DMS114 treated with DMSO at 0.1 percent for 48 hours (cell line): ENCODE measurements around the gene ZDHHC18.

Source experiments
- DNase-seq: peaks from one replicate; lab custom pipeline; 2025; ENCODE audit not compliant: unreplicated experiment; lab: John Stamatoyannopoulos, UW

Gene ZDHHC18

GRCh38 chr1:26826261-26827105 is at the start of gene ZDHHC18:
TSS of gene ZDHHC18 (plus strand) at chr1:26826688. CDS start at chr1:26826805, 117 bp downstream.
- no peak for DNase-seq

GRCh38 chr1:26779098-26779668 is 47.3 kb upstream of the ZDHHC18 start:
- no peak for DNase-seq

- no peak for DNase-seq
These were observed 46.0 kb upstream of the ZDHHC18 start for GRCh38 chr1:26780344-26780957.

- DNase-seq = no peak
These were observed 45.2 kb upstream of the ZDHHC18 start for GRCh38 chr1:26781206-26781825.

GRCh38 chr1:26782521-26783212 is 43.8 kb upstream of the ZDHHC18 start:
- DNase-seq = no peak

GRCh38 chr1:26783646-26784022 is 42.9 kb upstream of the ZDHHC18 start:
- no peak for DNase-seq

GRCh38 chr1:26784023-26784871 is 42.2 kb upstream of the ZDHHC18 start:
- no peak for DNase-seq

- no peak for DNase-seq
These were observed 41.6 kb upstream of the ZDHHC18 start for GRCh38 chr1:26784886-26785285.

GRCh38 chr1:26785611-26786436 is 40.7 kb upstream of the ZDHHC18 start:
- peak; percentile 42 for DNase-seq

GRCh38 chr1:26786437-26787380 is 39.8 kb upstream of the ZDHHC18 start:
- DNase-seq = no peak

- DNase-seq = no peak
These were observed 39.1 kb upstream of the ZDHHC18 start for GRCh38 chr1:26787381-26787705.

- DNase-seq = peak; percentile 76
These were observed 38.6 kb upstream of the ZDHHC18 start, which contains the start of gene PIGV for GRCh38 chr1:26787706-26788514. TSS of gene PIGV (plus strand) at chr1:26787950. CDS start at chr1:26790816, 2,866 bp downstream.

GRCh38 chr1:26788515-26788785 is 38.0 kb upstream of the ZDHHC18 start:
- DNase-seq = no peak

GRCh38 chr1:26788836-26789611 is 37.5 kb upstream of the ZDHHC18 start:
- peak; percentile 68 for DNase-seq

GRCh38 chr1:26789612-26789865 is 36.9 kb upstream of the ZDHHC18 start:
- no peak for DNase-seq

GRCh38 chr1:26789931-26790330 is 36.6 kb upstream of the ZDHHC18 start:
- DNase-seq = no peak

GRCh38 chr1:26790551-26790953 is 35.9 kb upstream of the ZDHHC18 start:
- no peak for DNase-seq
